Measurements from ENCODE around the gene CTCF.

CTCF gene

GRCh38 chr16:67605641-67606040 lies 43.3 kb downstream of the CTCF start:
- DNase-seq = no peak

- no peak for DNase-seq
Measured at GRCh38 chr16:67606632-67607031, 44.3 kb downstream of the CTCF start.

DNA sequence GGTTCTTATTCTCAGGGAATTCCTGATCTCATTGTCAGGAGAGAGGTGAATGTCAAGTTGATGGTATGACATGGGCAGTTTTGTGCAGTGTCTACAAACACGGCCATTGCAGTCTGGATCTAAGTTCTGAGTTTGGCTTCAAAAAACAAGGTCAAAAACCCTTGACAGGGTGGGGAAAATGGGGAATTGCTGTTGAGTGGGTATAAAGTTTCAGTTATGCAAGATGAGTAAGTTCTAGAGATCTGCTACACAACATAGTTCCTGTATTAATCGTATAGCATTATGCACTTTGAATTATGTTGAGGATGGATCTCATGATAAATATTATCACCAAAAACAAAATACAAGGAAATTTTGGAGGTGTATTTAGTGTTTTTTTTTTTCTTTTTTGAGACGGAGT lies 46.0 kb downstream of the CTCF start:
- DNase-seq = no peak

GRCh38 chr16:67613808-67614207 lies 51.5 kb downstream of the CTCF start:
- DNase-seq = no peak

DNA sequence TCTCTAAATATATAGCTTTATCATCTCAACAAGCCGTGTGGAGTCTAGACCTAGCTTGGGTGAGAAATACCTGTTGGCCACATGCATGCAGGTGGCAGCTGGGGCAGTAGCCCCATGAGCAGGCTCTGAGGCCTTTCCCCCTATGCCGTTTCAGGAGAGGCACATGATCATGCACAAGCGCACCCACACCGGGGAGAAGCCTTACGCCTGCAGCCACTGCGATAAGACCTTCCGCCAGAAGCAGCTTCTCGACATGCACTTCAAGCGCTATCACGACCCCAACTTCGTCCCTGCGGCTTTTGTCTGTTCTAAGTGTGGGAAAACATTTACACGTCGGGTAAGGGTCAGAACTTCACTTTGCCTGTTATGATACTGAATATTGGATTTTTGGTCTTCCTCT lies 65.9 kb downstream of the CTCF start:
- no peak for DNase-seq

- no peak for DNase-seq
Measured at GRCh38 chr16:67632415-67633172, 70.3 kb downstream of the CTCF start.

DNA sequence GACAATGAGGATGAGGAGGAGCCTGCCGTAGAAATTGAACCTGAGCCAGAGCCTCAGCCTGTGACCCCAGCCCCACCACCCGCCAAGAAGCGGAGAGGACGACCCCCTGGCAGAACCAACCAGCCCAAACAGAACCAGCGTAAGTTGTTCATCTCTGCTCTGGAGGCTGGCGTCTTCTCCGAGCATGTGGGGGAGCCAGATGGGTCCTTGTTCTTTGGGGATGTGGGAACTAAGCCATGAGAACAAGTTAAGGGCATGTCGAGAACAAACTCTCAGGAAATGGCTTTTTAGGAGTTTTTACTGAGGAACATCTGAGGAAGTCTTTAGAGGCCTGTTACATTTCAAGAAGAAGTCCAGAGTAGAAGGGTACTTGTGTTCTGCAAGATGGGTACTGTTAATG lies 74.4 kb downstream of the CTCF start:
- DNase-seq = no peak

DNA sequence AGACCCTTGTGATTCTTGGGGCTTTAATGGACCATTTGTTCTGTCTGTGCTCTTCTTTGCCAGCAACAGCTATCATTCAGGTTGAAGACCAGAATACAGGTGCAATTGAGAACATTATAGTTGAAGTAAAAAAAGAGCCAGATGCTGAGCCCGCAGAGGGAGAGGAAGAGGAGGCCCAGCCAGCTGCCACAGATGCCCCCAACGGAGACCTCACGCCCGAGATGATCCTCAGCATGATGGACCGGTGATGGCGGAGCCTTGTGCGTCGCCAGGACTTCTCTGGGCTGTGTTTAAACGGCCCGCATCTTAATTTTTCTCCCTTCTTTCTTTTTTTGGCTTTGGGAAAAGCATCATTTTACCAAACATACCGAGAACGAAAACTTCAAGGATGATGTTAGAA lies 75.3 kb downstream of the CTCF start:
- DNase-seq = no peak

DNA sequence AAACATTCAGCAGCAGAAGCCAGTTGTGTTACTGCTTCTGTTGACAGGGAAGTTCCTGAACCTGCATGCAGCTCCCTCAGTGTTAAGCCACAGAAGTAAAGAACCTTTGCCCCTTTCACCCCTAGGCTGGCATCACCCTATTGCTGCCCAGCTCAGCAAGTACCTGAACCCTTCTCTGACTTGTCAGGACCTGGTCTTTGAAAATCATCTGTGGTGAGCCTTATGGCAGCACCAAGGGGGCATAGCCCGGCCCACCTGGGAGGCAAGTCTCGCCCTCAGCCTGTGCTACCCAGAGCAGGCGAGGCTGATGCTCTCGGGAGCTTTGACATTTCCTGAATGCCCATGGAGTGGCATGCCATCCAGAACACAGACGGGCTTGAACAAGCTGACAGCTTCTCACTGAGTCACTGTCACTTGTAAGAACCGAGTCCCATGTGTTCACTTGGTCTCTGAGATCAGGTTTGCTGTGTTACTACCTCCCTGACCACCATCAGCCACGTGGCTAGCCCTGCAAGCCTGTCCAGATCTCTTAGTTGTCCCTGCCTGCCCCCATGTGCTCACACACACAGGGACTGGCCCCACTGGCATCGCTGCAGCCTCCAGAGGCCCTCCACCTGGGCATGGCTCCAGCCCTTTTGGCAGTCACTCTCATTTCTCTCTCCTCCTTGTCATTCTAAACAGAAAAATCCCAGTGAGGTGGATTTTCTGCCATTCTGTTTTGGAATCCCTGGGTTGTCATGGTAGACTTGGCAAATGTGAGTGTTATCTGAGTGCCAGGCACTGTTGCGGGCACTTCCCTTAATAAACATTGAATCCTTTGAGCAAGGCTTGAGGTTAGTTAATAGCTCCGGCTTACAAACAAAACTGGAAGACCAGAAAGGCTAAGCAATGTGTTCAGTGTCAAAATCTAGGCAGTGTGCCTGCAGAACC lies 79.7 kb downstream of the CTCF start:
- no peak for DNase-seq

- DNase-seq = no peak
Measured at GRCh38 chr16:67644038-67644437, 81.7 kb downstream of the CTCF start.

GRCh38 chr16:67645397-67646121 lies 83.2 kb downstream of the CTCF start:
- no peak for DNase-seq

DNA sequence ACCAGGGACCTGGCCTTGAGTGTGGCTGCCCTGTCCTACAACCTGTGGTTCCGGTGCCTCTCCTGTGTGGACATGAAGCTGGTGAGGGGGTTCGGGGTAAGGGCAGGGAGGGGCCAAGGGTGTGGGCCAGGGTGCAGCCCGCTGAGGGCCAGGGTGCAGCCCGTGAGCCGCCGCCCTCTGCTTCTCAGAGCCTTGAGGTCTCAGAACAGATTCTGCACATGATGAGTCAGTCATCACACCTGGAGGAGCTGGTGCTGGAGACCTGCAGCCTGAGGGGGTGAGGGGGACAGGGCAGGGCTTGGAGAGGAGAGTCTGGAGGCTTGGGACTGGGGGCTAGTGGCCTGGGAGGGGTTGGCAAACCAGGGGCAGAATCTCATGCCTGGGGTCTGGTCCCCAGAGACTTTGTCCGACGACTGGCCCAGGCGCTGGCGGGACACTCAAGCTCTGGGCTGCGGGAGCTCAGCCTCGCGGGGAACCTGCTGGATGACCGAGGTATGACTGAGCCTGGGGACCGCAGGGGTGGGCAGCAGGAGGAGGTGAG lies 84.9 kb downstream of the CTCF start:
- no peak for DNase-seq

GRCh38 chr16:67647681-67648080 lies 85.4 kb downstream of the CTCF start:
- no peak for DNase-seq

- no peak for DNase-seq
Measured at GRCh38 chr16:67648088-67648763, 85.9 kb downstream of the CTCF start.

DNA sequence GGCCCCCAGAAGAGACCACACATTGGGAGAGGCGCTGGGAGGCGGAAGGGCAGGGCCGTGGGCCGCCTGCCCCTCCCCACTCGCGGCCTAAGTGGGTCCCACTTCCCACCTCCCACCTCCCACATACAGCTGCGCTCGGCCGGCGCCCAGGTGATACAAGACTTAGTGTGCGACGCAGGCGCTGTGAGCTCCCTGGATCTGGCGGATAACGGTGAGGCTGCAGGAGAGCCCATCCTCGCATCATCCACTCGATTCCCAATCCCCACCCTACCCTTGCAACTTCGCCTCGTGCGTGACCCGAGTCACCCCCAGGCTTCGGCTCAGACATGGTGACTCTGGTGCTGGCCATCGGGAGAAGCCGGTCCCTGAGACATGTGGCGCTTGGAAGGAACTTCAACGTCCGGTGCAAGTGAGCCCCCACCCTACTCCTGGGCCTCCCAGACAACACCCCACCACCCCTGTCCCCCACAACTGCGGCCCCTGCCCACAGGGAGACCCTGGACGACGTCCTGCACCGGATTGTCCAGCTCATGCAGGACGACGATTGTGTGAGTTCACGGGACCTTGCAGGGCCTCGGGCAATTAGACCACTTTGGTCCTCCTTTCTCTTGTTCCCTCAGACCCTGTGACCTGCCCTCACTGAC lies 86.6 kb downstream of the CTCF start:
- DNase-seq = no peak

- DNase-seq = no peak
Measured at GRCh38 chr16:67649494-67649931, 87.2 kb downstream of the CTCF start.

DNA sequence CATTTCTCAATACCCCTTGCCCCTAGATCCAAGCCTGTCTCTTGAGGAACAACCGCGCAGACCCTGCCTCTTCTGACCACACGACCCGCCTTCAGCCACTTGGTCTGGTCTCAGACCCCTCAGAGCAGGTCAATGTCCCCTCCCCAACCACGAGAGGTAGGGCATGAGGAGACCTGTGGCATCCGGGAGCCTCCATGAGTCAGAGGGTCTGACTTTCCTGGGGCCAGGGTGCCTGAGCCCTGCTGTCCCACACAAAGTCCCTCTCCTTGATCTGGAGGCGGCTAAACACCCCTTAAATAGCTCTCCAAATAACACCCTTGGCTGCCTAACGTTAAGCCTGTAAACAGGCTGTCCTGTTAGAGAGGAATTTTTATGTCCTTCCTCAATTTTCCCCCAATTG lies 87.7 kb downstream of the CTCF start:
- DNase-seq = no peak

DNA sequence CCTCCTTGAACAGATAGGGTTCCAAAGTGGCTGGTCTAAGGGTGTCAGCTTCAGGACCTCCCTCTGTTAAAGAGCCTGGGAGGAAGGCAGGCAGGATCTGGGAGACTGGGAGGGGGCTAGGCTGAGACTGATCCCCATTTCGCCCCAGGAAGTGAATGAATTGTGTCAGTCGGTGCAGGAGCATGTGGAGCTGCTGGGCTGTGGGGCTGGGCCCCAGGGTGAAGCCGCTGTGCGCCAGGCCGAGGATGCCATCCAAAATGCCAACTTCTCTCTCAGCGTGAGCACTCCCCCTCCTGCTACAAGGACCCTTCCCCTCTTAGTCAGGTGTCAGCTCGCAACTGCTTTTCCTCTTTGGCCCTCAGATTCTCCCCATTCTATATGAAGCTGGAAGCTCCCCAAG lies 88.7 kb downstream of the CTCF start:
- DNase-seq = no peak

DNA sequence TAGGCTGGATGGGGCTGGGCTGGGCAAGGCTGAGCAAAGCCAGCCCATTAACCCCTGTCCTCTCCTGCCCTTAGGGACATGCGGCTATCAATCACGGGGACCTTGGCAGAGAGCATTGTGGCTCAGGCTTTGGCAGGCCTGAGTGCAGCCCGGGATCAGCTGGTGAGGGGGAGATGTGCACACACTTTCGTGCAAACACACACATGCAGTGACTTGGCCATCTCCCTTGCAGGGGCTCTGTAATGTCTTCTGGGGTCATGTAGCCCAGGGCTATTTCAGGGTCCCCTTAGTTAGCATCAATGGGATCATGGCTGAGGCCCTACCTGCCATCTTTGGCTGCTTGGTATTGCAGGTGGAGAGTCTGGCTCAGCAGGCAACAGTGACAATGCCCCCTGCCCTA lies 89.5 kb downstream of the CTCF start:
- DNase-seq = no peak

DNA sequence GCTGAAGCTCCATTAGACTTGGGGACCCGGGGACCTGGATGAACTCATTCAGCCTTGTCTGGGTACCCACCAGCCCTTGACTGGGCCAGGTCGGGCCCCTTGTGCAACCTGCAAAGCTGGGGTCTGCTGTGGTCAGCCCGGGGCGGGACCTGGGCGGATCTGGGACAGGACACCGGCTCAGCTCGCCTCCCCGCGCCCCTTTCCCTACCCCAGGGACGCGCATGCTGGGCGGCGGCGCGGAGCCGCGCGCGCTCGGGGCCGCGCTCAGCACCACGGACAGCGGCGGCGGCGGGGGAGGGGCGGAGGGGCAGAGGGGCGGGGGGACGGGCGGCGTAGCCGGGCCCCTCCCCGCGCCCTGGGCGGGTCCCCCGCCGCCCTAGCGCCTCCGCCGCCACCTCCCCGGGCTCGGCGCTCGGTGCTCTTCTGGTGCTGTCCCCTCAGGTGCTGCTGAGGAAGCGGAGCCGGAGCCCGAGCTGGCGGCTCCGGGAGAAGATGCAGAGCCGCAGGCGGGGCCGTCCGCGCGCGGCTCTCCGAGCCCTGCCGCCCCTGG lies 90.3 kb downstream of the CTCF start:
- no peak for DNase-seq

GRCh38 chr16:67653128-67653788 lies 90.9 kb downstream of the CTCF start:
- no peak for DNase-seq

Data from CD4-positive, alpha-beta T cell treated with Interleukin-1 beta for 1 hour (primary cell).